HG03196 (cell line): ENCODE data around the gene POP4.
A peak's percentile ranks its signal among the peaks of the same experiment; 100 is the strongest.

ENCODE experiments used
- ATAC-seq: cut with Tn5 transposase; IDR thresholded peaks from one replicate; pipeline ENCODE4 v1.9.1; 2021; ENCODE audit not compliant: unreplicated experiment

POP4 gene

GRCh38 chr19:29576761-29577648 is 29.1 kb upstream of the POP4 start:
- ATAC-seq: no peak

- no peak for ATAC-seq
Measured at GRCh38 chr19:29577649-29577963, 28.5 kb upstream of the POP4 start.

DNA sequence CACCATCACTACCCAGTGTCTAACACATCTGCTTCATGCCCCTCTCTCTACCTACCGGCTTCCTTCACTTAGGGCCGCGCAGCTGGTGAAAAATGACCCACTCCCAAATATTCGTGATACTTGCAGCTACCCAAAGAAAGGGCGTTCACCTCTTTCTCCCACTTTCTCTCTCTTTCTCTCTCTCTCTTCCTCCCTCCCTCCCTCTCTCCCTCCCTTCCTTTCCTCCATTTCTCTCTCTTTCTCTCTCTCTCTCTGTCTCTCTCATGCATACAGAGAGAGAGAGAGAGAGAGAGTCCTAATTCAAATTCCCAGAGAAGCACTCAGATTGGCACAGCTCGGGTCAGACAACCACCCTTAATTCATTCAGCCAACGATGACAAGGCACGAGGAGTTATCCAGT is 27.7 kb upstream of the POP4 start:
- no peak for ATAC-seq

- no peak for ATAC-seq
Measured at GRCh38 chr19:29579308-29579910, 26.7 kb upstream of the POP4 start.

DNA sequence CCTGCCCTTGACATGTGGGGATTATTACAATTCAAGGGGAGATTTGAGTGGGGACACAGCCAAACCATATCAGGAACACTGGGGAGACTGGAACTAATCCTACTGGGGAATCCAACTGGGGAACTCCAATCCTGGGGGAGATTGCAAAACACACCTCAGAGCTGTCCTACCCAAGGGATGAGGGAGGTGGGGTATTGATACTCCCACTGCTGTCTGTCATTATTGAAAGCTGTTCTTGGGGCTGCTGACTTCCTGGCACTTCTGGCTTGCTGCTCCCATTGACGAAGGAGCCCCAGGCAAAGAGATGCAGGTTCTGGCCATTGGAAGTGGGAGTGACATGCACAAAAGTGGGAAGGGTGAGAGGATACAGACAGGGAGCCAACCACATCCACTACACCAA is 24.7 kb upstream of the POP4 start:
- ATAC-seq: no peak

GRCh38 chr19:29583196-29583999 is 22.7 kb upstream of the POP4 start:
- no peak for ATAC-seq

- no peak for ATAC-seq
Measured at GRCh38 chr19:29586401-29586800, 19.7 kb upstream of the POP4 start.

DNA sequence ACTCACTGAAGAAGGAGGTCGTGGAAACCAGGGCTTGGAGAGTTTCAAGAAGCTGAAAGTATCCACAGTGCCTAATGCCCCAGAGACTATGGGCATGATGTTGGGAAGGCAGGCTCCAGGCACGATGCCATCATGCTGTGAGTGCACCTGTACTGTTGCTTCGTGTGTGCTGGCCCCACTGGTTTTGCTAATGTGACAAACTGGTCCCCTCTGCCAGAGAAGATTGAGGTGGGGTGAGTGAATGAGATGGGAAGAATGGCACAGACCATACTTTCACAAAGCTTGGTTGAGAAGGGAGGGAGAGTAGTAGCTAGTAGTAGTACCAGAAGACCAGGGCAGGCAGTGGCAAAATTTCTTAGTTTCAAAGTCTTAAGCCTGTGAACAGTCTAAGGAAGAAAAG is 19.0 kb upstream of the POP4 start:
- no peak for ATAC-seq

GRCh38 chr19:29587518-29587986 is 18.5 kb upstream of the POP4 start:
- peak; percentile 84 for ATAC-seq

DNA sequence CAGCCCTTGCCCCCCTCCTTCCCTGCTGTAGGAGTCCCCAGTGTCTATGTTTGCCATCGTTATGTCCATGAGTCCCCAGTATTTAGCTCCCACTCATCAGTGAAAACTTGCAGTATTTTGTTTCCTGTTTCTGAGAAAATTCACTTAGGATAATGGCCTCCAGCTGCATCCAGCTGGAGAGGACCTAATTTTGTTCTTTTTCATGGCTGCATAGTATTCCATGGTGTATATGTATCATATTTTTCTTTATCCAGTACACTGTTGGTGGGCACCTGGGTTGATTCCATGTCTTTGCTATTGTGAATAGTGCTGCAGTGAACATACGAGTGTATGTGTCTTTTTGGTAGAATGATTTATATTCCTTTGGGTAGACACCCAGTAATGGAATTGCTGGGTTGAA is 18.0 kb upstream of the POP4 start:
- ATAC-seq: no peak

GRCh38 chr19:29590278-29590677 is 15.8 kb upstream of the POP4 start:
- ATAC-seq: no peak

- no peak for ATAC-seq
Measured at GRCh38 chr19:29591670-29592069, 14.4 kb upstream of the POP4 start.

DNA sequence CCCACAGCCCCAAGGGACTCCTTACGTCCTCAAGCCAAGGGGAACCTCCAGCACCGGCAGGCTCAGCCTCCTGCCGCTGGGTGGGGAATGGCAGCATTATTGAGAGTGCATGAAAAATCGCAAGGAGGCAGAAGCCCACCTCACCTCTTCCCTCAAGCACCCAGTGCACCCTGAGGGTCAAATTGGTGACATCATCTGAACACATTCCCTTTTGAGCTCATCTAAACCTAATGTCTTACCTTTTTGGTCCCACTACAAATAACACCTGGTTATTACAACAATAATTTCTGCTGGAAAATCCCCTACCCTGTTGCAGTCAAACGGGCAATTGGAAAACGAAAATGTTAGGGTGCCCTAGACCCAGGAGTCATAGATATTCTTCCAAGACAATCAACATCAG is 12.2 kb upstream of the POP4 start:
- ATAC-seq: no peak

GRCh38 chr19:29596080-29596727 is 9.9 kb upstream of the POP4 start:
- no peak for ATAC-seq

DNA sequence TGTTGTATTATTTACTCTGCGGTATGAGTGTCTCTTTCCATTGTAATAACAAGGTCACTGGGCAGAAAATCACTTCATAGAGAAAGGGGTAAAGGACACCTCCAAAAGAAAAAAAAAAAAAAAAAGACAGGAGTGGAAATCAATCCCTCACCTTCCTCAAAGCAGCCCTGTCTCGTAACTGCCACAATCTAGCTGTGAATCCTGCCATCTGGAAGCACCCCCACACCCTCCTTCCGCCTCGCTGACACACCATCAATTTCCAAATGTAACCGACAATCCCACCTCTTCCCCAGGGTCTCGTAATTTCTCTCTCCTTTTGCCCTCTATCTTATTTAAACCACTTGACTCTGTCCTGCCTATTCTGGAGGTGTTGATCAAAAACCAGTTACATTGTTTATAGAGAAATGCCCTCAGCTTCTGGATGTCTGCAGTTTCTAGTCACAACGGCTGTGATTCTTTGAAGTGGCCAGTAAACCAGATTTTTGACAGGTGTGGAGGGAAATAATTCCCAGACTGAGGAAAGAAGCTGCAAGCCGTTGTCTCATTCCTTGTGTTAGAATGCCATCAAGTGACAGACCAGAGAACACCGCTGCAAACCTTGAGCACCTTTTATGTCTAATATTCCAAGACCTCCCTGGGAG is 9.1 kb upstream of the POP4 start:
- ATAC-seq: no peak

DNA sequence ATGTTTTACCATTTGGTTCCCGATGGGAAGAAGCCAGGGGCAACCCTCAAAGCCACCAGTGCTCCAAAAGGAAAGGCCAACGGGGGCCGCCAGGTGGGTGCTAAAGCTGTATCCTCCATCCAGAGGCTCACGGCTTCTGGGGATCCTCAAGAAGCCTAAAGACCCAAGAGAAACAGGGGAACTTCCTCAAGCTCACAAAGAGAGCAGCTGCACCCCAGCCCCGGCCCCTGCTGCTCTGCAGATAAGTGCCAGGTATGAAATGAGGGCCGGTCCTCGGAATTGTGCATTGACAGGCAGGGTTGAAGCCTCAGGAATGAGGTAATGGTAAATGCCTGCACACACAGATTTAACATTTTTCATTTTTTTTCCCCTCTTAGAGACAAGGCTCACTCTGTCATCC is 8.0 kb upstream of the POP4 start:
- no peak for ATAC-seq

DNA sequence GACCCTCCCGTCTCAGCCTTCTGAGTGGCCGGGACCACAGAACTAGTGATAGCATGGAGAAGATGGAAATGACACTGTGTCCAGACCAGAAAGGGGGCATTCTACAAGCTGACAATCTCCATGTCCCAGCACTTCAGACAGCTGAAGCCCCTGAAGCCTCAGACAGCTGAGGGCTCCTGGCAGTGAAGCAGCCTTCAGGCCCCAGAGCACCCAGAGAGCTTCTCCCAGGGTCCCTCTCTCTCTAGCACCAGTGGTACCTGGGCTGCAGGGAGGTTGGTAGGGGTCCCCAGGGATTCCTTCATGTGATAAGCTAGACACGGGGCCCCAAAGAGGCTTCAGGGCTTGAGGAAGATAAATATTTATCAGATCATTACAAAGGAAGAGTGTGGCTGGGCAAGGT is 7.6 kb upstream of the POP4 start:
- ATAC-seq: no peak

- no peak for ATAC-seq
Measured at GRCh38 chr19:29603308-29603707, 2.8 kb upstream of the POP4 start.

GRCh38 chr19:29606420-29606747 is 301 bp downstream of the POP4 start:
- ATAC-seq: peak; percentile 8

DNA sequence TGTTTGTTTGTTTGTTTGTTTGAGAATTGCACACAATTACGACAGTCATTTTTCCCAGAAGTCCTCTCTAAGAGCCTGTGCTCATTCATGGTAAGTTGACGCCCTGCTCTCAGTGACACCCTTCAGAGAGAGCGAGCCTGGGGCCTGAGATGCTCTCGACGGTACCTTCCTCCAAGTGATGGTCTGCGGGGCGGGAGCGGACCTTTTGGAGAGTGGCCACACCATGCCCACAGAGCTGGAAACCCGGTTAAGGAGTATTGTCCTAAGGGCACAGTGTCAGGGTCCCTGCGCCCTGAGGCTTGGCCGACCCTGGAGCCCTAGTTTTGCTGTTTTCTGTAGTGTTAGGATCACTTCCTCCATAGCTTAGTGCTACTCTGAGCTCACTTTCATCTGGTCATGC is 3.6 kb downstream of the POP4 start:
- no peak for ATAC-seq

- no peak for ATAC-seq
Measured at GRCh38 chr19:29610213-29610573, 4.1 kb downstream of the POP4 start.
